ENCODE measurements around the gene POLR2L.

DNA sequence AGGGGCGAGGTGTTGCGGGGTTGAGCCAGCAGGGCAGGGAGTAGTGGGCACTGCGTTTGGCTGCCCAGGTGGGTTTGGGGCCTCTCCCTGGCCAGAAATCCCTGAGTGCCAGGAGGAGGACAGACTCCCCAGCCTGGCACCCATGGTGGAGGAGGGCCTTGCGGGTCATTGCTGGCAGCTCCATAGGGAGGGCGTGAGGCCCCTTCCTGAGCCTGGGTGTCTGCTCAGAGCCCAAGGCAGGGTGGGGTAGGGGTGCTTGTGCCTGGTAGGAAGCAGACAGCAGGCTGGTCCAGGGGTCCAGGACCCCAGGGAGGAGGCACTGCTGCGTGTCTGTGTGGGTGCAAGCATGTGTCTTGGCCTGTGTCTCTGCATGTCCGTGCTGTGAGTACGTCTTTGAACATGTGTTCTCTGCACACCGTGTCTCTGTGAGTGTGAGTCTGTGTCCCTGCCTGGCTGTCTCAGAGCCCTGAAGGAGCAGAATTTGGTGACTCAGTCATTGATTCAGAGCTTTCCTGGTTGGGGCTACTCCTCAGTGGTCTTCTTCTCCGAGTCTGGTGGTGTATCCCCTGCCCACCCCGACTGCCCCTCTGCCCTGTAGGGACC, 4.3 kb upstream of the POLR2L start:
- TF ChIP-seq, protein P1, sequence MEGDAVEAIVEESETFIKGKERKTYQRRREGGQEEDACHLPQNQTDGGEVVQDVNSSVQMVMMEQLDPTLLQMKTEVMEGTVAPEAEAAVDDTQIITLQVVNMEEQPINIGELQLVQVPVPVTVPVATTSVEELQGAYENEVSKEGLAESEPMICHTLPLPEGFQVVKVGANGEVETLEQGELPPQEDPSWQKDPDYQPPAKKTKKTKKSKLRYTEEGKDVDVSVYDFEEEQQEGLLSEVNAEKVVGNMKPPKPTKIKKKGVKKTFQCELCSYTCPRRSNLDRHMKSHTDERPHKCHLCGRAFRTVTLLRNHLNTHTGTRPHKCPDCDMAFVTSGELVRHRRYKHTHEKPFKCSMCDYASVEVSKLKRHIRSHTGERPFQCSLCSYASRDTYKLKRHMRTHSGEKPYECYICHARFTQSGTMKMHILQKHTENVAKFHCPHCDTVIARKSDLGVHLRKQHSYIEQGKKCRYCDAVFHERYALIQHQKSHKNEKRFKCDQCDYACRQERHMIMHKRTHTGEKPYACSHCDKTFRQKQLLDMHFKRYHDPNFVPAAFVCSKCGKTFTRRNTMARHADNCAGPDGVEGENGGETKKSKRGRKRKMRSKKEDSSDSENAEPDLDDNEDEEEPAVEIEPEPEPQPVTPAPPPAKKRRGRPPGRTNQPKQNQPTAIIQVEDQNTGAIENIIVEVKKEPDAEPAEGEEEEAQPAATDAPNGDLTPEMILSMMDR (IDR thresholded peaks at IDR 0.05) = no peak
- TF ChIP-seq POLR2A (IDR thresholded peaks at IDR 0.05) = no peak
